NCI-H2196 (cell line): ENCODE measurements around the gene DAP.
"Not testable (repeated sequence)": the region's sequence is repeated elsewhere in the genome, so short reads cannot be mapped to it uniquely, and the experiment has no call there.

Experiments
- DNase-seq: peaks from one replicate; lab custom pipeline; 2025; ENCODE audit not compliant: unreplicated experiment; lab: John Stamatoyannopoulos, UW

DAP gene

GRCh38 chr5:10735569-10736276 lies 25.3 kb downstream of the DAP start:
- DNase-seq = no peak

- DNase-seq = no peak
Observed at GRCh38 chr5:10734832-10735523, 26.1 kb downstream of the DAP start.

GRCh38 chr5:10734037-10734709 lies 26.9 kb downstream of the DAP start:
- no peak for DNase-seq

GRCh38 chr5:10733426-10733825 lies 27.6 kb downstream of the DAP start:
- DNase-seq = no peak

GRCh38 chr5:10731913-10732312 lies 29.1 kb downstream of the DAP start:
- no peak for DNase-seq

GRCh38 chr5:10730043-10730351 lies 31.0 kb downstream of the DAP start:
- no peak for DNase-seq

GRCh38 chr5:10729320-10730042 lies 31.6 kb downstream of the DAP start:
- no peak for DNase-seq

- DNase-seq = no peak
Observed at GRCh38 chr5:10728679-10729078, 32.4 kb downstream of the DAP start.

GRCh38 chr5:10727861-10728260 lies 33.2 kb downstream of the DAP start:
- DNase-seq = no peak

- DNase-seq = no peak
Observed at GRCh38 chr5:10726913-10727517, 34.0 kb downstream of the DAP start.

GRCh38 chr5:10726179-10726912 lies 34.7 kb downstream of the DAP start:
- DNase-seq = no peak

- no peak for DNase-seq
Observed at GRCh38 chr5:10725636-10726035, 35.4 kb downstream of the DAP start.

- DNase-seq = peak; percentile 74
Observed at GRCh38 chr5:10724781-10725507, 36.1 kb downstream of the DAP start.

GRCh38 chr5:10723514-10723913 lies 37.5 kb downstream of the DAP start:
- no peak for DNase-seq

GRCh38 chr5:10720766-10721165 lies 40.3 kb downstream of the DAP start:
- not testable (repeated sequence) for DNase-seq

- DNase-seq = no peak
Observed at GRCh38 chr5:10719965-10720364, 41.1 kb downstream of the DAP start.

GRCh38 chr5:10718617-10719016 lies 42.4 kb downstream of the DAP start:
- not testable (repeated sequence) for DNase-seq

GRCh38 chr5:10716825-10717224 lies 44.2 kb downstream of the DAP start:
- DNase-seq = not testable (repeated sequence)

GRCh38 chr5:10715605-10716290 lies 45.3 kb downstream of the DAP start:
- DNase-seq = no peak
